ENCODE data around the gene MBNL3.

MBNL3 gene

GRCh38 chrX:132423323-132423722 is 65.5 kb downstream of the MBNL3 start:
- H3K4me1 ChIP-seq (ENCODE audit: control insufficient read depth in 1 of 2, insufficient read depth in 1 of 2, low read depth in 1 of 2, low read length in 1 of 2): no peaks in the 10 kb centered on the region
- no peak overlapping the region for H3K4me3 ChIP-seq (ENCODE audit: low read depth in 1 of 2, low read length in 1 of 2)
- no peaks in the 10 kb centered on the region for H3K9me3 ChIP-seq
- no peak for TF ChIP-seq CTCF (IDR thresholded peaks at IDR 0.05)
- no peak overlapping the region for H3K27ac ChIP-seq
- H3K36me3 ChIP-seq: no peaks in the 10 kb centered on the region
- H3K27me3 ChIP-seq: no peaks in the 10 kb centered on the region

- no peaks in the 10 kb centered on the region for H3K4me1 ChIP-seq (ENCODE audit: control insufficient read depth in 1 of 2, insufficient read depth in 1 of 2, low read depth in 1 of 2, low read length in 1 of 2)
- no peak overlapping the region for H3K27ac ChIP-seq
- H3K4me3 ChIP-seq (ENCODE audit: low read depth in 1 of 2, low read length in 1 of 2): no peak overlapping the region
- H3K36me3 ChIP-seq: no peaks in the 10 kb centered on the region
- H3K9me3 ChIP-seq: no peaks in the 10 kb centered on the region
- no peak for TF ChIP-seq CTCF (IDR thresholded peaks at IDR 0.05)
- H3K27me3 ChIP-seq: no peaks in the 10 kb centered on the region
Observed at GRCh38 chrX:132415012-132415411, 73.8 kb downstream of the MBNL3 start.

- Histone ChIP-seq H3K27ac (no peak overlapping the region), H3K9me3 (no peaks in the 10 kb centered on the region), H3K4me3 (ENCODE audit: low read depth in 1 of 2, low read length in 1 of 2) (no peak overlapping the region), H3K36me3 (no peaks in the 10 kb centered on the region), H3K4me1 (ENCODE audit: control insufficient read depth in 1 of 2, insufficient read depth in 1 of 2, low read depth in 1 of 2, low read length in 1 of 2) (no peaks in the 10 kb centered on the region), H3K27me3 (no peaks in the 10 kb centered on the region)
- TF ChIP-seq CTCF (IDR thresholded peaks at IDR 0.05): no peak
Observed at GRCh38 chrX:132414404-132414803, 74.4 kb downstream of the MBNL3 start.

GRCh38 chrX:132413459-132413858 is 75.4 kb downstream of the MBNL3 start:
- Histone ChIP-seq H3K4me3 (ENCODE audit: low read depth in 1 of 2, low read length in 1 of 2) (no peak overlapping the region), H3K36me3 (no peaks in the 10 kb centered on the region)

GRCh38 chrX:132412208-132412607 is 76.6 kb downstream of the MBNL3 start:
- H3K27me3 ChIP-seq: no peaks in the 10 kb centered on the region
- TF ChIP-seq CTCF (IDR thresholded peaks at IDR 0.05): no peak
- H3K9me3 ChIP-seq: no peaks in the 10 kb centered on the region
- H3K36me3 ChIP-seq: no peaks in the 10 kb centered on the region
- H3K4me3 ChIP-seq (ENCODE audit: low read depth in 1 of 2, low read length in 1 of 2): no peak overlapping the region
- H3K27ac ChIP-seq: no peak overlapping the region
- H3K4me1 ChIP-seq (ENCODE audit: control insufficient read depth in 1 of 2, insufficient read depth in 1 of 2, low read depth in 1 of 2, low read length in 1 of 2): no peaks in the 10 kb centered on the region

More at GRCh38 chrX:132413459-132413858, 75.4 kb downstream of the MBNL3 start:
- H3K27ac ChIP-seq: no peak overlapping the region
- TF ChIP-seq CTCF (IDR thresholded peaks at IDR 0.05): no peak
- H3K27me3 ChIP-seq: no peaks in the 10 kb centered on the region
- no peaks in the 10 kb centered on the region for H3K9me3 ChIP-seq
- no peaks in the 10 kb centered on the region for H3K4me1 ChIP-seq (ENCODE audit: control insufficient read depth in 1 of 2, insufficient read depth in 1 of 2, low read depth in 1 of 2, low read length in 1 of 2)
